GM23338 (cell line): ENCODE results near the gene IMPA2. TPM values are rescaled to one million over a fixed set of nuclear protein-coding genes. Genes with fewer than 3 reads are reported as not detected.
A peak's percentile ranks its signal among the peaks of the same experiment; 100 is the strongest.

Experiments
- ATAC-seq: fragments of 200-7000 bp; cut with Tn5 transposase; 3 replicates; pipeline ENCODE4 v1.9.1; 2020
- DNase-seq: peaks from one replicate; pipeline ENCODE4 v3.0.0-alpha.2; 2015; ENCODE audit warnings: low spot score
- H2AFZ ChIP-seq: fragments of 200-600 bp; sonication (generic); 2 replicates; pipeline ENCODE4 v1.8.0; 2016; ENCODE audit warnings: antibody characterized with exemption, mild to moderate bottlenecking, moderate library complexity
- H3F3A ChIP-seq: fragments of 200-600 bp; sonication (generic); replicated peaks from 2 replicates; pipeline ENCODE4 v1.8.0; 2017; ENCODE audit warnings: antibody characterized with exemption, mixed run types, low read depth
- H3K27ac ChIP-seq: fragments of 200-600 bp; sonication (generic); 2 replicates; pipeline ENCODE4 v1.6.1; 2016; ENCODE audit warnings: low read depth
- H3K27me3 ChIP-seq: fragments of 200-600 bp; sonication (generic); 2 replicates; pipeline ENCODE4 v1.8.0; 2016; ENCODE audit warnings: mild to moderate bottlenecking, mixed run types, moderate library complexity; ENCODE audit not compliant: insufficient read depth
- H3K36me3 ChIP-seq: fragments of 200-600 bp; sonication (generic); 2 replicates; pipeline ENCODE4 v1.8.0; 2016; ENCODE audit warnings: mild to moderate bottlenecking; ENCODE audit not compliant: insufficient read depth
- H3K4me1 ChIP-seq: fragments of 200-600 bp; sonication (generic); 2 replicates; pipeline ENCODE4 v1.8.0; 2016; ENCODE audit warnings: mild to moderate bottlenecking, moderate library complexity; ENCODE audit not compliant: insufficient read depth
- H3K4me2 ChIP-seq: fragments of 200-600 bp; sonication (generic); 2 replicates; pipeline ENCODE4 v1.7.1; 2017; ENCODE audit warnings: mixed run types
- H3K4me3 ChIP-seq: fragments of 200-600 bp; sonication (generic); 2 replicates; pipeline ENCODE4 v1.6.1; 2016; ENCODE audit warnings: mixed run types
- H3K79me2 ChIP-seq: fragments of 200-600 bp; sonication (generic); replicated peaks from 2 replicates; pipeline ENCODE4 v1.8.0; 2017; ENCODE audit warnings: mild to moderate bottlenecking; ENCODE audit not compliant: insufficient read depth
- H3K9me2 ChIP-seq: fragments of 200-600 bp; sonication (generic); 2 replicates; pipeline ENCODE4 v1.8.0; 2017; ENCODE audit not compliant: insufficient read depth
- H4K20me1 ChIP-seq: fragments of 200-600 bp; sonication (generic); replicated peaks from 2 replicates; pipeline ENCODE4 v1.8.0; 2017; ENCODE audit warnings: mild to moderate bottlenecking; ENCODE audit not compliant: insufficient read depth
- H3K27ac Mint-ChIP-seq: 2 replicates; pipeline ENCODE4 v1.8.0; 2020; ENCODE audit warnings: inconsistent platforms, mild to moderate bottlenecking, moderate library complexity, mixed read lengths
- H3K27me3 Mint-ChIP-seq: 3 replicates; pipeline ENCODE4 v1.8.0; 2022; ENCODE audit warnings: low read depth, mild to moderate bottlenecking, moderate library complexity, mixed read lengths, inconsistent platforms; ENCODE audit not compliant: insufficient read depth, poor library complexity
- H3K36me3 Mint-ChIP-seq: 3 replicates; pipeline ENCODE4 v1.8.0; 2021; ENCODE audit warnings: low read depth, mild to moderate bottlenecking, inconsistent platforms, moderate library complexity, mixed read lengths
- H3K4me1 Mint-ChIP-seq: 3 replicates; pipeline ENCODE4 v1.8.0; 2020; ENCODE audit warnings: mild to moderate bottlenecking, inconsistent platforms, mixed read lengths
- H3K4me3 Mint-ChIP-seq: 3 replicates; pipeline ENCODE4 v1.8.0; 2021; ENCODE audit warnings: moderate library complexity, mild to moderate bottlenecking, inconsistent platforms, mixed read lengths
- H3K9me3 Mint-ChIP-seq: 3 replicates; pipeline ENCODE4 v1.8.0; 2020; ENCODE audit warnings: moderate library complexity, mild to moderate bottlenecking, inconsistent platforms, mixed read lengths
- CREB1 ChIP-seq: fragments of 250-450 bp; sonication (Bioruptor Pico); IDR thresholded peaks from 2 replicates; pipeline ENCODE4 v1.5.0; 2020; ENCODE audit warnings: low read depth, mild to moderate bottlenecking, moderate library complexity
- CTCF ChIP-seq, 2 experiments: fragments of 200-600 bp in 1 of 2; sonication (generic) in 1 of 2; conservative IDR thresholded peaks; 2 replicates each; pipeline versions ENCODE4 v1.5.1 to v1.6.1; 2016 to 2017; ENCODE audit warnings: antibody characterized with exemption in 2 of 2, low read depth in 2 of 2, mild to moderate bottlenecking in 2 of 2, moderate library complexity in 1 of 2
- ETS1 ChIP-seq: IDR thresholded peaks from 2 replicates; pipeline ENCODE4 v1.6.1; 2016; ENCODE audit warnings: antibody characterized with exemption
- EZH2 ChIP-seq: fragments of 200-600 bp; sonication (generic); IDR thresholded peaks from one replicate; pipeline ENCODE4 v1.8.0; 2017; ENCODE audit warnings: antibody characterized with exemption, mild to moderate bottlenecking, low read depth; ENCODE audit not compliant: unreplicated experiment
- EZH2phosphoT487 ChIP-seq: fragments of 200-600 bp; sonication (generic); IDR thresholded peaks from one replicate; pipeline ENCODE4 v1.8.1; 2018; ENCODE audit warnings: antibody characterized with exemption; ENCODE audit not compliant: unreplicated experiment
- NANOG ChIP-seq: IDR thresholded peaks from 2 replicates; pipeline ENCODE4 v1.6.1; 2016; ENCODE audit warnings: antibody characterized with exemption, borderline replicate concordance
- POLR2AphosphoS5 ChIP-seq: IDR thresholded peaks from 2 replicates; pipeline ENCODE4 v1.6.1; 2016; ENCODE audit warnings: antibody characterized with exemption, low read depth
- ZNF114 ChIP-seq: fragments of 250-450 bp; sonication (Bioruptor Pico); IDR thresholded peaks from 2 replicates; pipeline ENCODE4 v1.5.0; 2020; ENCODE audit warnings: mild to moderate bottlenecking, moderate library complexity
- ZNF331 ChIP-seq: fragments of 250-450 bp; sonication (Bioruptor Pico); IDR thresholded peaks from 2 replicates; pipeline ENCODE4 v1.5.0; 2020; ENCODE audit warnings: low read depth, mild to moderate bottlenecking, moderate library complexity
- ZNF462 ChIP-seq: fragments of 250-450 bp; sonication (Bioruptor Pico); IDR thresholded peaks from 2 replicates; pipeline ENCODE4 v1.5.0; 2020; ENCODE audit warnings: mild to moderate bottlenecking, moderate library complexity
- polyA plus RNA-seq: library from polyadenylated mRNA; unstranded; fragments of >200 nt; fragmentation: Nextera tagmentation; extraction: Ambion mirVana; gene quantifications from 2 replicates; pipeline ENCODE4 v1.2.1, GENCODE V29; 2016
- total RNA-seq: library from RNA; depleted of rRNA; stranded (reverse); fragments of >200 nt; shearing (Covaris generic); gene quantifications from 2 replicates; pipeline ENCODE4 v1.2.3, GENCODE V29; 2014

The IMPA2 gene
- total and polyA plus RNA-seq, 2 experiments from 2014 or later = 50.4 to 122 TPM

GRCh38 chr18:12027046-12027445 is 45.7 kb downstream of the IMPA2 start:
- Histone ChIP-seq H3K4me2 (no peak overlapping the region), H3K27me3 (no peaks in the 10 kb centered on the region), H3K4me1 (0 out of 2 replicates have a peak, but pooled peaks cover 4% of the 10 kb centered on the region), H3K79me2 (no peaks in the 10 kb centered on the region), H3K9me2 (no peaks in the 10 kb centered on the region), H3F3A (no peaks in the 10 kb centered on the region), H3K27ac (peak overlapping the region; percentile 80; the same call in 1 of the 2 replicates), H3K36me3 (peaks cover 18% of the 10 kb centered on the region), H2AFZ (no peak overlapping the region), H3K4me3 (no peak overlapping the region), H4K20me1 (no peaks in the 10 kb centered on the region)
- ATAC-seq = peak; percentile 60
- H3K9me3 Mint-ChIP-seq = no peaks in the 10 kb centered on the region
- peaks cover 55% of the 10 kb centered on the region for H3K36me3 Mint-ChIP-seq
- H3K4me3 Mint-ChIP-seq = no peak overlapping the region
- no peak for TF ChIP-seq NANOG
- no peak for TF ChIP-seq ZNF331 (CRISPR knock-in tag)
- no peak for TF ChIP-seq CTCF (conservative IDR thresholded peaks at IDR 0.05; ENCODE audit: low read depth in 2 of 2)
- TF ChIP-seq ZNF114 (CRISPR knock-in tag) = no peak
- TF ChIP-seq CREB1 (CRISPR knock-in tag) = no peak
- H3K27ac Mint-ChIP-seq = peak overlapping the region; percentile 33
- H3K27me3 Mint-ChIP-seq = no peaks in the 10 kb centered on the region
- peaks cover 11% of the 10 kb centered on the region for H3K4me1 Mint-ChIP-seq
- DNase-seq = no peak

- Mint-ChIP-seq H3K27me3 (no peaks in the 10 kb centered on the region), H3K4me3 (no peak overlapping the region), H3K36me3 (peaks cover 60% of the 10 kb centered on the region), H3K9me3 (no peaks in the 10 kb centered on the region), H3K27ac (no peak overlapping the region), H3K4me1 (peaks cover 11% of the 10 kb centered on the region)
- Histone ChIP-seq H3K27ac (no peak overlapping the region), H3K4me3 (no peak overlapping the region), H3K4me1 (0 out of 2 replicates have a peak, but pooled peaks cover 4% of the 10 kb centered on the region), H4K20me1 (no peaks in the 10 kb centered on the region), H3K79me2 (no peaks in the 10 kb centered on the region), H3F3A (no peaks in the 10 kb centered on the region), H2AFZ (no peak overlapping the region), H3K27me3 (no peaks in the 10 kb centered on the region), H3K36me3 (peaks cover 19% of the 10 kb centered on the region), H3K4me2 (no peak overlapping the region), H3K9me2 (no peaks in the 10 kb centered on the region)
- DNase-seq (no peak), ATAC-seq (no peak)
- no peak for TF ChIP-seq EZH2phosphoT487
- TF ChIP-seq ETS1 = no peak
- TF ChIP-seq CTCF (conservative IDR thresholded peaks at IDR 0.05; ENCODE audit: low read depth in 2 of 2) = no peak
- no peak for TF ChIP-seq EZH2
- TF ChIP-seq ZNF462 (CRISPR knock-in tag) = no peak
- TF ChIP-seq ZNF331 (CRISPR knock-in tag) = no peak
- TF ChIP-seq ZNF114 (CRISPR knock-in tag) = no peak
- TF ChIP-seq POLR2AphosphoS5 = no peak
These were observed 46.2 kb downstream of the IMPA2 start for GRCh38 chr18:12027480-12027879.
